ENCODE results near the gene ZAP70. TPM values are rescaled to one million over a fixed set of nuclear protein-coding genes. Genes with fewer than 3 reads are reported as not detected.

The ZAP70 gene
- total RNA-seq, 1 donor = under 0.01 TPM

GRCh38 chr2:97724501-97724900, 11.1 kb downstream of the ZAP70 start:
- no peak for DNase-seq (ENCODE audit: insufficient read length, low spot score, missing footprints)
- TF ChIP-seq, protein P1, sequence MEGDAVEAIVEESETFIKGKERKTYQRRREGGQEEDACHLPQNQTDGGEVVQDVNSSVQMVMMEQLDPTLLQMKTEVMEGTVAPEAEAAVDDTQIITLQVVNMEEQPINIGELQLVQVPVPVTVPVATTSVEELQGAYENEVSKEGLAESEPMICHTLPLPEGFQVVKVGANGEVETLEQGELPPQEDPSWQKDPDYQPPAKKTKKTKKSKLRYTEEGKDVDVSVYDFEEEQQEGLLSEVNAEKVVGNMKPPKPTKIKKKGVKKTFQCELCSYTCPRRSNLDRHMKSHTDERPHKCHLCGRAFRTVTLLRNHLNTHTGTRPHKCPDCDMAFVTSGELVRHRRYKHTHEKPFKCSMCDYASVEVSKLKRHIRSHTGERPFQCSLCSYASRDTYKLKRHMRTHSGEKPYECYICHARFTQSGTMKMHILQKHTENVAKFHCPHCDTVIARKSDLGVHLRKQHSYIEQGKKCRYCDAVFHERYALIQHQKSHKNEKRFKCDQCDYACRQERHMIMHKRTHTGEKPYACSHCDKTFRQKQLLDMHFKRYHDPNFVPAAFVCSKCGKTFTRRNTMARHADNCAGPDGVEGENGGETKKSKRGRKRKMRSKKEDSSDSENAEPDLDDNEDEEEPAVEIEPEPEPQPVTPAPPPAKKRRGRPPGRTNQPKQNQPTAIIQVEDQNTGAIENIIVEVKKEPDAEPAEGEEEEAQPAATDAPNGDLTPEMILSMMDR (IDR thresholded peaks at IDR 0.05; ENCODE audit: extremely low read depth, low read depth, low read length) = no peak
- no peaks in the 10 kb centered on the region for H3K4me1 ChIP-seq (ENCODE audit: insufficient read depth, low read length)

GRCh38 chr2:97724946-97725688, 11.7 kb downstream of the ZAP70 start:
- peak; percentile 52 for DNase-seq (ENCODE audit: insufficient read length, low spot score, missing footprints)
- Histone ChIP-seq H3K4me3 (ENCODE audit: insufficient read depth, low read length) (no peak overlapping the region), H3K79me2 (ENCODE audit: insufficient read depth, low read length) (no peaks in the 10 kb centered on the region), H3K9me3 (ENCODE audit: low read depth, low read length) (no peaks in the 10 kb centered on the region), H4K20me1 (ENCODE audit: insufficient read depth, low read length) (no peaks in the 10 kb centered on the region), H3K27me3 (ENCODE audit: insufficient read depth, low read length) (peaks cover 3% of the 10 kb centered on the region), H3K36me3 (ENCODE audit: insufficient read depth, low read length) (no peaks in the 10 kb centered on the region), H2AFZ (ENCODE audit: low read length) (no peak overlapping the region), H3K4me2 (ENCODE audit: insufficient read depth, low read length) (no peak overlapping the region), H3K4me1 (ENCODE audit: insufficient read depth, low read length) (no peaks in the 10 kb centered on the region), H3K27ac (ENCODE audit: low read depth, low read length) (no peak overlapping the region)
- TF ChIP-seq, protein P1 (IDR thresholded peaks at IDR 0.05; ENCODE audit: extremely low read depth, low read depth, low read length) = no peak

More at GRCh38 chr2:97724501-97724900, 11.1 kb downstream of the ZAP70 start:
- H3K4me2 ChIP-seq (ENCODE audit: insufficient read depth, low read length) = no peak overlapping the region
- no peaks in the 10 kb centered on the region for H3K9me3 ChIP-seq (ENCODE audit: low read depth, low read length)
- H3K36me3 ChIP-seq (ENCODE audit: insufficient read depth, low read length) = no peaks in the 10 kb centered on the region
- peaks cover 3% of the 10 kb centered on the region for H3K27me3 ChIP-seq (ENCODE audit: insufficient read depth, low read length)
- no peaks in the 10 kb centered on the region for H3K79me2 ChIP-seq (ENCODE audit: insufficient read depth, low read length)
- H4K20me1 ChIP-seq (ENCODE audit: insufficient read depth, low read length) = no peaks in the 10 kb centered on the region
- H2AFZ ChIP-seq (ENCODE audit: low read length) = no peak overlapping the region
- H3K27ac ChIP-seq (ENCODE audit: low read depth, low read length) = no peak overlapping the region
- no peak overlapping the region for H3K4me3 ChIP-seq (ENCODE audit: insufficient read depth, low read length)

GRCh38 chr2:97726261-97727064, 13.1 kb downstream of the ZAP70 start:
- Histone ChIP-seq H2AFZ (ENCODE audit: low read length) (no peak overlapping the region), H3K4me3 (ENCODE audit: insufficient read depth, low read length) (no peak overlapping the region), H3K27ac (ENCODE audit: low read depth, low read length) (no peak overlapping the region), H3K79me2 (ENCODE audit: insufficient read depth, low read length) (no peaks in the 10 kb centered on the region), H3K4me2 (ENCODE audit: insufficient read depth, low read length) (no peak overlapping the region), H4K20me1 (ENCODE audit: insufficient read depth, low read length) (no peaks in the 10 kb centered on the region), H3K9me3 (ENCODE audit: low read depth, low read length) (no peaks in the 10 kb centered on the region), H3K36me3 (ENCODE audit: insufficient read depth, low read length) (no peaks in the 10 kb centered on the region), H3K4me1 (ENCODE audit: insufficient read depth, low read length) (no peaks in the 10 kb centered on the region), H3K27me3 (ENCODE audit: insufficient read depth, low read length) (peaks cover 3% of the 10 kb centered on the region)
- DNase-seq (ENCODE audit: insufficient read length, low spot score, missing footprints) = peak; percentile 54
- TF ChIP-seq, protein P1 (IDR thresholded peaks at IDR 0.05; ENCODE audit: extremely low read depth, low read depth, low read length) = no peak

- Histone ChIP-seq H3K79me2 (ENCODE audit: insufficient read depth, low read length) (no peaks in the 10 kb centered on the region), H3K36me3 (ENCODE audit: insufficient read depth, low read length) (no peaks in the 10 kb centered on the region), H3K4me3 (ENCODE audit: insufficient read depth, low read length) (no peak overlapping the region), H3K4me1 (ENCODE audit: insufficient read depth, low read length) (no peaks in the 10 kb centered on the region), H3K9me3 (ENCODE audit: low read depth, low read length) (no peaks in the 10 kb centered on the region), H3K27me3 (ENCODE audit: insufficient read depth, low read length) (peaks cover 3% of the 10 kb centered on the region), H3K4me2 (ENCODE audit: insufficient read depth, low read length) (no peak overlapping the region), H2AFZ (ENCODE audit: low read length) (no peak overlapping the region), H4K20me1 (ENCODE audit: insufficient read depth, low read length) (no peaks in the 10 kb centered on the region), H3K27ac (ENCODE audit: low read depth, low read length) (no peak overlapping the region)
- DNase-seq (ENCODE audit: insufficient read length, low spot score, missing footprints) = no peak
- TF ChIP-seq, protein P1 (IDR thresholded peaks at IDR 0.05; ENCODE audit: extremely low read depth, low read depth, low read length) = no peak
Measured at GRCh38 chr2:97727296-97727695, 13.9 kb downstream of the ZAP70 start.

Data from osteoblast (primary cell).